HG03460 (cell line): ENCODE data around the gene RAX2.

Experiments
- ATAC-seq: cut with Tn5 transposase; IDR thresholded peaks from one replicate; pipeline ENCODE4 v1.9.1; 2021; ENCODE audit not compliant: unreplicated experiment

The RAX2 gene

GRCh38 chr19:3801412-3802096 is 29.5 kb upstream of the RAX2 start:
- no peak for ATAC-seq

- no peak for ATAC-seq
Observed at GRCh38 chr19:3800996-3801395, 29.0 kb upstream of the RAX2 start.

GRCh38 chr19:3798137-3798536 is 26.1 kb upstream of the RAX2 start:
- no peak for ATAC-seq

- no peak for ATAC-seq
Observed at GRCh38 chr19:3796358-3796757, 24.3 kb upstream of the RAX2 start.

GRCh38 chr19:3793799-3794198 is 21.8 kb upstream of the RAX2 start:
- ATAC-seq: no peak

- ATAC-seq: no peak
Observed at GRCh38 chr19:3792114-3792513, 20.1 kb upstream of the RAX2 start.

- no peak for ATAC-seq
Observed at GRCh38 chr19:3790941-3791340, 18.9 kb upstream of the RAX2 start.

GRCh38 chr19:3790209-3790734 is 18.2 kb upstream of the RAX2 start:
- ATAC-seq: no peak

- ATAC-seq: no peak
Observed at GRCh38 chr19:3788996-3789778, 17.2 kb upstream of the RAX2 start.

GRCh38 chr19:3785938-3786824 is 14.2 kb upstream of the RAX2 start, which contains the start of gene MATK:
Gene MATK, minus strand, starts transcription at chr19:3786381. Its CDS starts 1,246 bp downstream, at chr19:3785135.
- ATAC-seq: no peak

GRCh38 chr19:3785451-3785937 is 13.5 kb upstream of the RAX2 start:
- no peak for ATAC-seq

GRCh38 chr19:3784607-3785450 is 12.8 kb upstream of the RAX2 start:
- no peak for ATAC-seq

GRCh38 chr19:3783660-3784584 is 11.9 kb upstream of the RAX2 start:
- no peak for ATAC-seq

- no peak for ATAC-seq
Observed at GRCh38 chr19:3782903-3783302, 10.9 kb upstream of the RAX2 start.

GRCh38 chr19:3782330-3782729 is 10.3 kb upstream of the RAX2 start:
- ATAC-seq: no peak

GRCh38 chr19:3781603-3782002 is 9.6 kb upstream of the RAX2 start:
- ATAC-seq: no peak

GRCh38 chr19:3780786-3781304 is 8.8 kb upstream of the RAX2 start:
- ATAC-seq: no peak

GRCh38 chr19:3778899-3779723 is 7.1 kb upstream of the RAX2 start:
- ATAC-seq: no peak
